Endothelial cell of umbilical vein (primary cell): ENCODE measurements around the gene MORN5. TPM values are rescaled to one million over a fixed set of nuclear protein-coding genes. Genes with fewer than 3 reads are reported as not detected.

ENCODE experiments used
- BruUV-seq: library from RNA; stranded (reverse); fragments of 400-500 nt; replicated peaks from 2 replicates; lab custom pipeline; 2021; lab: Mats Ljungman, UMichigan
- CTCF ChIA-PET: fragments of 300-600, 350-600 bp; sonication (Branson Sonifier 250); formaldehyde crosslinking; loops from one replicate; lab custom pipeline; 2021; ENCODE audit warnings: antibody characterized with exemption, inconsistent platforms; lab: Charles Lee
- POLR2A ChIA-PET: fragments of 300-600, 350-600 bp; sonication (Branson Sonifier 250); formaldehyde crosslinking; loops from one replicate; lab custom pipeline; 2021; ENCODE audit warnings: antibody characterized with exemption, inconsistent platforms; lab: Charles Lee
- DNase-seq: peaks from one replicate; pipeline ENCODE4 v3.0.0-alpha.2; 2011; ENCODE audit warnings: low read depth, low spot score
- FAIRE-seq: peaks from 2 replicates; lab custom pipeline; 2011; peaks lifted over from hg19 to GRCh38; lab: Jason Lieb, UNC
- H2AFZ ChIP-seq: 2 replicates; pipeline ENCODE4 v1.6.0; 2012; ENCODE audit warnings: low read depth, low read length, control low read depth, inconsistent platforms
- H3K27ac ChIP-seq: 2 replicates; pipeline ENCODE4 v1.5.1; 2011; ENCODE audit warnings: low read depth, mild to moderate bottlenecking, control low read depth, low read length, moderate library complexity; ENCODE audit not compliant: insufficient read depth
- H3K27me3 ChIP-seq, 2 experiments: 2 replicates each; pipeline versions ENCODE4 v1.6.0 to v1.6.1; 2011; ENCODE audit warnings: low read length in 2 of 2, mixed read lengths in 1 of 2; ENCODE audit not compliant: control insufficient read depth in 2 of 2, insufficient read depth in 2 of 2
- H3K36me3 ChIP-seq, 2 experiments: 2 replicates in 1 of 2; 3 replicates in 1 of 2; pipeline ENCODE4 v1.5.1; 2011; ENCODE audit warnings: low read length in 2 of 2, mild to moderate bottlenecking in 1 of 2, moderate library complexity in 1 of 2; ENCODE audit not compliant: control insufficient read depth in 2 of 2, insufficient read depth in 2 of 2; ENCODE audit errors: extremely low read depth in 1 of 2
- H3K4me1 ChIP-seq: 3 replicates; pipeline ENCODE4 v1.5.1; 2011; ENCODE audit warnings: mild to moderate bottlenecking, low read length; ENCODE audit not compliant: control insufficient read depth, insufficient read depth; ENCODE audit errors: extremely low read depth
- H3K4me2 ChIP-seq: 2 replicates; pipeline ENCODE4 v1.6.1; 2011; ENCODE audit warnings: low read length, control low read depth, mixed read lengths; ENCODE audit not compliant: insufficient read depth
- H3K4me3 ChIP-seq, 3 experiments: fragments of 200-600 bp in 1 of 3; sonication (generic), shearing (Covaris generic) in 1 of 3; replicated peaks in 1 of 3; 2 replicates each; pipeline ENCODE4 v1.5.1; 2011 to 2016; ENCODE audit warnings: control low read depth in 3 of 3, low read length in 3 of 3, mild to moderate bottlenecking in 2 of 3, inconsistent platforms in 1 of 3, low read depth in 1 of 3, moderate library complexity in 1 of 3; ENCODE audit not compliant: insufficient read depth in 1 of 3
- H3K79me2 ChIP-seq: 2 replicates; pipeline ENCODE4 v1.6.0; 2012; ENCODE audit warnings: low read length, inconsistent platforms; ENCODE audit not compliant: control insufficient read depth, insufficient read depth
- H3K9ac ChIP-seq: replicated peaks from 2 replicates; pipeline ENCODE3; 2011; ENCODE audit warnings: low read length, control low read depth; ENCODE audit not compliant: insufficient read depth; ENCODE audit errors: extremely low read depth
- H3K9me1 ChIP-seq: replicated peaks from 3 replicates; pipeline ENCODE4 v1.6.0; 2011; ENCODE audit warnings: mild to moderate bottlenecking, low read length; ENCODE audit not compliant: control insufficient read depth, insufficient read depth; ENCODE audit errors: extremely low read depth
- H3K9me3 ChIP-seq: replicated peaks from 2 replicates; pipeline ENCODE4 v1.5.1; 2012; ENCODE audit warnings: low read length, inconsistent platforms; ENCODE audit not compliant: control insufficient read depth, insufficient read depth
- H4K20me1 ChIP-seq: replicated peaks from 2 replicates; pipeline ENCODE3; 2011; ENCODE audit warnings: mild to moderate bottlenecking, low read length; ENCODE audit not compliant: control insufficient read depth, insufficient read depth; ENCODE audit errors: extremely low read depth
- CTCF ChIP-seq, 2 donors: IDR thresholded peaks; 1 replicate in 1 of 2; 2 replicates in 1 of 2; pipeline ENCODE4 v1.5.1; 2011; ENCODE audit warnings: low read length in 2 of 2, mild to moderate bottlenecking in 2 of 2, moderate library complexity in 2 of 2, control low read depth in 1 of 2, inconsistent platforms in 1 of 2, low read depth in 1 of 2; ENCODE audit not compliant: insufficient read depth in 1 of 2; ENCODE audit errors: extremely low read depth in 1 of 2
- EZH2 ChIP-seq: IDR thresholded peaks from 2 replicates; pipeline ENCODE4 v1.6.1; 2012; ENCODE audit warnings: borderline replicate concordance, low read depth, mild to moderate bottlenecking, moderate library complexity, low read length, inconsistent platforms; ENCODE audit not compliant: severe bottlenecking
- FOS ChIP-seq: IDR thresholded peaks from 2 replicates; pipeline ENCODE4 v1.6.1; 2011; ENCODE audit warnings: mild to moderate bottlenecking, low read length, moderate library complexity, borderline replicate concordance; ENCODE audit not compliant: insufficient read depth
- GATA2 ChIP-seq: IDR thresholded peaks from 2 replicates; pipeline ENCODE4 v1.7.0; 2011; ENCODE audit warnings: low read depth, mild to moderate bottlenecking, moderate library complexity, mixed read lengths, low read length; ENCODE audit not compliant: insufficient read length, insufficient read depth
- JUN ChIP-seq: IDR thresholded peaks from 2 replicates; pipeline ENCODE4 v1.6.1; 2011; ENCODE audit warnings: borderline replicate concordance, low read depth; ENCODE audit not compliant: insufficient read length, insufficient read depth
- MAX ChIP-seq: IDR thresholded peaks from 2 replicates; pipeline ENCODE4 v1.6.1; 2011; ENCODE audit not compliant: insufficient read depth, insufficient read length
- MYC ChIP-seq: IDR thresholded peaks from one replicate; pipeline ENCODE4 v1.6.1; 2011; ENCODE audit warnings: mild to moderate bottlenecking, low read depth, low read length
- POLR2A ChIP-seq: IDR thresholded peaks from 2 replicates; pipeline ENCODE4 v1.6.1; 2012; ENCODE audit warnings: low read depth, mild to moderate bottlenecking, control low read depth, low read length
- POLR2AphosphoS5 ChIP-seq: IDR thresholded peaks from 2 replicates; pipeline ENCODE4 v1.6.1; 2012; ENCODE audit warnings: low read depth, mild to moderate bottlenecking, control low read depth, low read length, moderate library complexity; ENCODE audit not compliant: insufficient read depth
- dilution Hi-C: fragments of 300-500 bp; cut with MboI; formaldehyde crosslinking; loops from one replicate; pipeline ENCODE4 v1.15.0; 2019; ENCODE audit warnings: low sequenced_read_pairs; ENCODE audit not compliant: extremely low pct_ligation_motif_present
- intact Hi-C: fragments of 100-400 bp; cut with micrococcal nuclease; formaldehyde crosslinking; loops from one replicate; pipeline ENCODE4 v1.10.0; 2022
- polyA plus RNA-seq, 4 experiments: library from polyadenylated mRNA; depleted of rRNA in 3 of 4; stranded (reverse) in 3 of 4; unstranded in 1 of 4; fragments of >200 nt; gene quantifications; 2 replicates each; pipeline versions ENCODE4 v1.2.1 to v1.2.3, GENCODE V29; 2011 to 2012; ENCODE audit warnings: missing spikeins in 1 of 4
- total RNA-seq: library from RNA; stranded (reverse); gene quantifications from 2 replicates; pipeline ENCODE4 v1.2.3, GENCODE V29; 2021

The MORN5 gene
- total and polyA plus RNA-seq, 2 donors (not counting 3 experiments of a cell fraction or from before 2014, with no cell fraction given): not detected

GRCh38 chr9:122202111-122202510, 42.4 kb downstream of the MORN5 start:
- intact Hi-C loops (no loop called here), dilution Hi-C loops (no loop called here)
- Histone ChIP-seq H3K9me3 (no peaks in the 10 kb centered on the region), H3K27ac (no peak overlapping the region), H2AFZ (no peak overlapping the region), H3K36me3 (no peaks in the 10 kb centered on the region), H3K9me1 (no peaks in the 10 kb centered on the region), H3K27me3 (peaks cover 3 to 19% of the 10 kb centered on the region in 2 experiments), H3K4me1 (no peaks in the 10 kb centered on the region), H3K79me2 (no peaks in the 10 kb centered on the region), H3K4me3 (no peak overlapping the region), H3K4me2 (no peak overlapping the region), H3K9ac (no peak overlapping the region), H4K20me1 (no peaks in the 10 kb centered on the region)
- no TSS peak for BruUV-seq
- DNase-seq: no peak
- ChIA-PET POLR2A (interaction anchor here (0.6 to 0.7 kb wide), 2 partner anchors 46 to 63 kb away, joined by 3 read pairs; partner anchors contain the start of genes MRRF and RBM18), CTCF (interaction anchor here (1.0 to 2.2 kb wide), 4 partner anchors 34 to 148 kb away, joined by 3 to 9 read pairs (median 4); no protein-coding TSS in a partner anchor)
- TF ChIP-seq JUN (no peak), EZH2 (no peak), MYC (no peak), POLR2AphosphoS5 (no peak), GATA2 (no peak), CTCF (IDR thresholded peaks at IDR 0.05; ENCODE audit: extremely low read depth in 1 of 2, insufficient read depth in 1 of 2, low read depth in 1 of 2, low read length in 2 of 2) (no peak), POLR2A (no peak), MAX (no peak), FOS (no peak)
- FAIRE-seq: no peak
